Left ventricle myocardium inferior (tissue), 1 donor: Measurements from ENCODE around the gene MYCBPAP. TPM values are rescaled to one million over a fixed set of nuclear protein-coding genes. Genes with fewer than 3 reads are reported as not detected.

Experiments used
- DNase-seq: peaks from one replicate; pipeline ENCODE4 v3.0.0-alpha.2; 2020
- H3K27ac ChIP-seq: fragments of 200-600 bp; replicated peaks from 2 replicates; pipeline ENCODE4 v1.8.0; 2021
- H3K27me3 ChIP-seq: fragments of 200-600 bp; 2 replicates; pipeline ENCODE4 v1.8.0; 2021; ENCODE audit warnings: low read depth
- H3K36me3 ChIP-seq: fragments of 200-600 bp; 2 replicates; pipeline ENCODE4 v1.8.0; 2021
- H3K4me1 ChIP-seq: fragments of 200-600 bp; 2 replicates; pipeline ENCODE4 v1.8.0; 2021
- H3K4me3 ChIP-seq: fragments of 200-600 bp; 2 replicates; pipeline ENCODE4 v1.8.0; 2021; ENCODE audit warnings: mild to moderate bottlenecking, moderate library complexity
- H3K9me3 ChIP-seq: fragments of 200-600 bp; replicated peaks from 2 replicates; pipeline ENCODE4 v1.8.0; 2021
- CTCF ChIP-seq: fragments of 200-600 bp; IDR thresholded peaks from 2 replicates; pipeline ENCODE4 v1.8.0; 2021; ENCODE audit warnings: antibody characterized with exemption, mild to moderate bottlenecking, borderline replicate concordance
- intact Hi-C: fragments of 100-400 bp; cut with micrococcal nuclease; formaldehyde crosslinking; loops from one replicate; pipeline ENCODE4 v1.11.0; 2022
- total RNA-seq: library from RNA; stranded (reverse); fragmentation: NEBNext Ultra II Directional; extraction: Animal tissue kit (Norgen Biotek cat#: 25700); gene quantifications from one replicate; pipeline ENCODE4 v1.2.1, GENCODE V29; 2021
- donor health status: DM: no; HTN: yes; CAD: no; lungs with severe emphysema.

Gene MYCBPAP
- total RNA-seq, 1 donor from 2014 or later = 0.82 TPM

DNA sequence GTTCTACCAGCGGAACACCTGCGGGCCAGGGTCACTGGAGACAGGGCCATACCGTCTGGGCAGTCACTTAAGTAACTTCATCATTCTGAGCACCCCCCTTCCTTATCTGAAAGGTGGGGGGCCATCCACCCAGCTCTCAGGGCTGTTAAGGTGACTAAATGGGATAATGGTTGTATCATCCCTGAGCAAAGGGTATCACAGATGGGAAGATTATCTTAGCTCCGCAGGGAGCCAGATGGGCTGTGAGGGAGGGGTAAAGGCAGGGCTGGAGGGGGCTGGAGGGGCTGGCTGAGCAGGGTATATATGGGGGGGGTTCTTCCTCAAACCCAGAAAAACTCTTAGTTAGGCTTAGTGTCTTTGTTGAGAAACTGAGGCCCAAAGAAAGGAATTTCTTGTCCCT, 49.4 kb downstream of the MYCBPAP start:
- Histone ChIP-seq H3K9me3 (no peaks in the 10 kb centered on the region), H3K27me3 (peaks cover 62% of the 10 kb centered on the region), H3K27ac (no peak overlapping the region), H3K4me1 (peaks cover 33% of the 10 kb centered on the region), H3K4me3 (no peak overlapping the region), H3K36me3 (peaks cover 12% of the 10 kb centered on the region)
- no peak for DNase-seq
- no peak for TF ChIP-seq CTCF
- intact Hi-C loops = loop anchor here (10.0 kb wide), 1 partner anchor 137 kb away; no protein-coding TSS in a partner anchor

- peaks cover 66% of the 10 kb centered on the region for H3K27me3 ChIP-seq
- TF ChIP-seq CTCF = no peak
- H3K9me3 ChIP-seq = no peaks in the 10 kb centered on the region
- no peak for DNase-seq
- no peak overlapping the region for H3K27ac ChIP-seq
- intact Hi-C loops = loop anchor here (10.0 kb wide), 1 partner anchor 137 kb away; no protein-coding TSS in a partner anchor
- H3K4me1 ChIP-seq = peaks cover 33% of the 10 kb centered on the region
- peaks cover 12% of the 10 kb centered on the region for H3K36me3 ChIP-seq
- no peak overlapping the region for H3K4me3 ChIP-seq
These were observed 49.9 kb downstream of the MYCBPAP start for GRCh38 chr17:50558091-50558490.

DNA sequence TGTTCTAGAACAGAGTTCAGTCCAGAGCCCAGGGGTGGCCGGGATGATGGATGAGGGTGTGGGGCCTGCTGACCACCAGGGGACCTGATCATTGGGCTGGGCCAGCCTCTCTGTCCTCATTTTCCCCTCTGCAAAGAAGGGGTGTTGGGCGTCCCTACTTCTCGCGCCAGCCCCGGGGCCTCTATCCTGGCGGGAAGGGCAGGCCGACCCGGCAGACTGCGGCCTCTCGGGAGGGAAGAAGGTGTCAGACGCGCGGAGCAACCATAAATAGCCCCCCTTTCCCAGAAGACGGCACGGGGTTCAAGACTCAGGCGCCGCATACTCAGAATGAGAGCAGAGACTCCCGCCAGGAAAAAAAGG, 50.3 kb downstream of the MYCBPAP start:
- peaks cover 33% of the 10 kb centered on the region for H3K4me1 ChIP-seq

DNA sequence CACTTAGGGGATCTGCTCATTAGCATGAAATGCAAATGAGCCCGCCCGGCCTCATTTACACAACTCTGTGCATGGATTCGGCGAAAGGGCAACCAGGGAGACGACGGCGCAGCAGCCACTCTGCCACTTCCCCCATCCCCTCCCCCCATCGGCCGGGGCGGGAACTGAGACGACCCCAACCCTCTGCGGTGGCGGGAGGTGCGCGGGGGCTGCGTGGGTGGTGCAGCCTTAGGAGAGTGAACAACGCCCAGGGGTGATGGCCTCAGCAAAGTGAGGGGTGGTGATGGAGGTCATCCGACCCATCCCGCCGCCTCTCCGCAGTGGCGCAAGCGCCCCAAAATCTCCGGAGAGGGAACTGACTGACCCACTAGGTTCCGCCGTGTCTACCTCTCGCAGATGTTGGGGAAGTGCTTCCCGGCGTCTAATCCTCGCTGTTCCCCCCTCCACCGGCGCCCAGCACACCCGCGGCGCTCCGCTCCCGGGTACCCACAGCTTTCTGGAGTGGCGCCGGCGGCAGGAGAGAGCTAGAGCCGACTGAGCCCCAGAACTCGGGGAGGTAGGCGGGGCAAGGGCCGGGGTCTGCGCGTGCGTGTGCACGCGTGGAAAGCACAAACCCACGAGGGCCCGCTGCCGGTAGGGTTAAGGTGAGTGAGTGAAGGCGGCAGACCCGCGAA, 50.8 kb downstream of the MYCBPAP start:
- Histone ChIP-seq H3K36me3 (peaks cover 12% of the 10 kb centered on the region), H3K4me1 (peaks cover 33% of the 10 kb centered on the region), H3K27me3 (peaks cover 74% of the 10 kb centered on the region)

More for the DNA sequence above, 50.3 kb downstream of the MYCBPAP start:
- no peak for DNase-seq
- no peak for TF ChIP-seq CTCF
- Histone ChIP-seq H3K27me3 (peaks cover 71% of the 10 kb centered on the region), H3K9me3 (no peaks in the 10 kb centered on the region), H3K27ac (no peak overlapping the region), H3K36me3 (peaks cover 12% of the 10 kb centered on the region), H3K4me3 (peak overlapping the region; percentile 70)
- intact Hi-C loops = loop anchor here (10.0 kb wide), 1 partner anchor 136 kb away; no protein-coding TSS in a partner anchor

GRCh38 chr17:50559674-50560184, 51.5 kb downstream of the MYCBPAP start:
- Histone ChIP-seq H3K4me1 (peaks cover 37% of the 10 kb centered on the region), H3K9me3 (no peaks in the 10 kb centered on the region), H3K36me3 (peaks cover 12% of the 10 kb centered on the region), H3K27me3 (peaks cover 81% of the 10 kb centered on the region), H3K27ac (no peak overlapping the region), H3K4me3 (peak overlapping the region; percentile 70)
- peak; percentile 42 for DNase-seq
- intact Hi-C loops = loop anchor here (10.0 kb wide), 1 partner anchor 135 kb away; no protein-coding TSS in a partner anchor
- no peak for TF ChIP-seq CTCF

More for the DNA sequence above, 50.8 kb downstream of the MYCBPAP start:
- Histone ChIP-seq H3K4me3 (peak overlapping the region; percentile 70), H3K27ac (no peak overlapping the region), H3K9me3 (no peaks in the 10 kb centered on the region)
- intact Hi-C loops = loop anchor here (10.0 kb wide), 1 partner anchor 136 kb away; no protein-coding TSS in a partner anchor
- no peak for TF ChIP-seq CTCF
- DNase-seq = no peak
